GM19238 (cell line): ENCODE data around the gene TOR2A.
"Not testable (repeated sequence)": the region's sequence is repeated elsewhere in the genome, so short reads cannot be mapped to it uniquely, and the experiment has no call there.

ENCODE experiments used
- DNase-seq: peaks from one replicate; pipeline ENCODE4 v3.0.0; 2011; ENCODE audit warnings: low spot score; ENCODE audit not compliant: insufficient read length

TOR2A gene

GRCh38 chr9:127769101-127769500, 34.0 kb upstream of the TOR2A start:
- DNase-seq, result no peak

- no peak for DNase-seq
Observed at GRCh38 chr9:127768698-127769097, 33.6 kb upstream of the TOR2A start.

GRCh38 chr9:127767909-127768331, 32.8 kb upstream of the TOR2A start:
- DNase-seq, result no peak

GRCh38 chr9:127767410-127767809, 32.3 kb upstream of the TOR2A start:
- no peak for DNase-seq

- DNase-seq, result no peak
Observed at GRCh38 chr9:127765418-127765817, 30.3 kb upstream of the TOR2A start.

GRCh38 chr9:127763918-127764384, 28.9 kb upstream of the TOR2A start:
- DNase-seq, result no peak

- DNase-seq, result no peak
Observed at GRCh38 chr9:127762111-127762676, 27.1 kb upstream of the TOR2A start.

GRCh38 chr9:127761491-127761956, 26.4 kb upstream of the TOR2A start:
- no peak for DNase-seq

- DNase-seq, result no peak
Observed at GRCh38 chr9:127761061-127761460, 26.0 kb upstream of the TOR2A start.

GRCh38 chr9:127758843-127759242, 23.7 kb upstream of the TOR2A start:
- no peak for DNase-seq

GRCh38 chr9:127756776-127757175, 21.7 kb upstream of the TOR2A start:
- DNase-seq, result not testable (repeated sequence)

GRCh38 chr9:127756233-127756632, 21.1 kb upstream of the TOR2A start:
- DNase-seq, result no peak

- DNase-seq, result no peak
Observed at GRCh38 chr9:127755061-127756060, 20.3 kb upstream of the TOR2A start.

GRCh38 chr9:127754099-127755060, 19.3 kb upstream of the TOR2A start:
- DNase-seq, result no peak

GRCh38 chr9:127753622-127754021, 18.5 kb upstream of the TOR2A start:
- no peak for DNase-seq

- DNase-seq, result no peak
Observed at GRCh38 chr9:127753148-127753547, 18.1 kb upstream of the TOR2A start.

GRCh38 chr9:127751269-127752054, 16.4 kb upstream of the TOR2A start:
- DNase-seq, result no peak

GRCh38 chr9:127749090-127749787, 14.1 kb upstream of the TOR2A start:
- no peak for DNase-seq

- no peak for DNase-seq
Observed at GRCh38 chr9:127746959-127747569, 12.0 kb upstream of the TOR2A start.
